ENCODE measurements around the gene HOXC5. TPM values are rescaled to one million over a fixed set of nuclear protein-coding genes. Genes with fewer than 3 reads are reported as not detected.

Gene HOXC5
- total RNA-seq, 2 donors from 2014 or later = not detected

GRCh38 chr12:54007538-54008259, 25.2 kb upstream of the HOXC5 start:
- Mint-ChIP-seq H3K27me3 (peaks cover 60 to 84% of the 10 kb centered on the region in 2 donors), H3K36me3 (no peaks in the 10 kb centered on the region)

GRCh38 chr12:54008260-54008552, 24.6 kb upstream of the HOXC5 start:
- Mint-ChIP-seq H3K9me3 (no peaks in the 10 kb centered on the region), H3K27me3 (peaks cover 58 to 84% of the 10 kb centered on the region in 2 donors), H3K4me1 (ENCODE audit: low read depth in 2 of 2) (peaks cover 22 to 23% of the 10 kb centered on the region in 2 donors), H3K27ac (no peak overlapping the region), H3K36me3 (no peaks in the 10 kb centered on the region), H3K4me3 (no peak overlapping the region)
- no peak for ATAC-seq
- no peak for DNase-seq (ENCODE audit: low spot score)

More at GRCh38 chr12:54007538-54008259, 25.2 kb upstream of the HOXC5 start:
- no peak for DNase-seq (ENCODE audit: low spot score)
- Mint-ChIP-seq H3K27ac (no peak overlapping the region), H3K9me3 (no peaks in the 10 kb centered on the region), H3K4me3 (no peak overlapping the region), H3K4me1 (ENCODE audit: low read depth in 2 of 2) (peaks cover 22 to 23% of the 10 kb centered on the region in 2 donors)
- ATAC-seq = no peak

GRCh38 chr12:54009171-54010052, 23.4 kb upstream of the HOXC5 start:
- peaks cover 20 to 22% of the 10 kb centered on the region in 2 donors for H3K4me1 Mint-ChIP-seq (ENCODE audit: low read depth in 2 of 2)
- peak overlapping the region; percentile 74 for H3K4me3 Mint-ChIP-seq
- H3K27me3 Mint-ChIP-seq = peaks cover 58 to 83% of the 10 kb centered on the region in 2 donors
- H3K36me3 Mint-ChIP-seq = no peaks in the 10 kb centered on the region
- H3K27ac Mint-ChIP-seq = no peak overlapping the region
- no peak for DNase-seq (ENCODE audit: low spot score)
- ATAC-seq = no peak
- H3K9me3 Mint-ChIP-seq = no peaks in the 10 kb centered on the region

- Mint-ChIP-seq H3K9me3 (no peaks in the 10 kb centered on the region), H3K4me3 (no peak overlapping the region)
- no peak for ATAC-seq
These were observed 22.5 kb upstream of the HOXC5 start for GRCh38 chr12:54010053-54010971.

GRCh38 chr12:54010972-54011664, 21.7 kb upstream of the HOXC5 start:
- Mint-ChIP-seq H3K27ac (no peak overlapping the region), H3K36me3 (no peaks in the 10 kb centered on the region), H3K27me3 (peaks cover 61 to 78% of the 10 kb centered on the region in 2 donors), H3K4me1 (ENCODE audit: low read depth in 2 of 2) (peaks cover 14 to 15% of the 10 kb centered on the region in 2 donors), H3K4me3 (peak overlapping the region; percentile 28), H3K9me3 (no peaks in the 10 kb centered on the region)
- no peak for ATAC-seq
- no peak for DNase-seq (ENCODE audit: low spot score)

More at GRCh38 chr12:54010053-54010971, 22.5 kb upstream of the HOXC5 start:
- no peak for DNase-seq (ENCODE audit: low spot score)
- H3K36me3 Mint-ChIP-seq = no peaks in the 10 kb centered on the region
- H3K4me1 Mint-ChIP-seq (ENCODE audit: low read depth in 2 of 2) = peaks cover 22 to 24% of the 10 kb centered on the region in 2 donors
- H3K27me3 Mint-ChIP-seq = peaks cover 64 to 82% of the 10 kb centered on the region in 2 donors
- no peak overlapping the region for H3K27ac Mint-ChIP-seq

- H3K27me3 Mint-ChIP-seq = peaks cover 54 to 72% of the 10 kb centered on the region in 2 donors
- DNase-seq (ENCODE audit: low spot score) (no peak), ATAC-seq (no peak)
- H3K4me1 Mint-ChIP-seq (ENCODE audit: low read depth in 2 of 2) = peaks cover 10 to 11% of the 10 kb centered on the region in 2 donors
- H3K27ac Mint-ChIP-seq = no peak overlapping the region
- H3K4me3 Mint-ChIP-seq = no peak overlapping the region
- H3K9me3 Mint-ChIP-seq = no peaks in the 10 kb centered on the region
- H3K36me3 Mint-ChIP-seq = no peaks in the 10 kb centered on the region
These were observed 21.0 kb upstream of the HOXC5 start for GRCh38 chr12:54011665-54012532.

GRCh38 chr12:54012631-54013409, 20.0 kb upstream of the HOXC5 start:
- no peak for ATAC-seq
- no peaks in the 10 kb centered on the region for H3K36me3 Mint-ChIP-seq
- H3K9me3 Mint-ChIP-seq = no peaks in the 10 kb centered on the region
- H3K4me3 Mint-ChIP-seq = no peak overlapping the region
- DNase-seq (ENCODE audit: low spot score) = no peak
- peaks cover 18 to 19% of the 10 kb centered on the region in 2 donors for H3K4me1 Mint-ChIP-seq (ENCODE audit: low read depth in 2 of 2)
- peaks cover 55 to 66% of the 10 kb centered on the region in 2 donors for H3K27me3 Mint-ChIP-seq
- H3K27ac Mint-ChIP-seq = no peak overlapping the region

- DNase-seq (ENCODE audit: low spot score) (no peak), ATAC-seq (no peak)
- H3K27me3 Mint-ChIP-seq = peaks cover 47 to 60% of the 10 kb centered on the region in 2 donors
- H3K36me3 Mint-ChIP-seq = no peaks in the 10 kb centered on the region
- H3K9me3 Mint-ChIP-seq = no peaks in the 10 kb centered on the region
- peaks cover 21 to 24% of the 10 kb centered on the region in 2 donors for H3K4me1 Mint-ChIP-seq (ENCODE audit: low read depth in 2 of 2)
- no peak overlapping the region for H3K27ac Mint-ChIP-seq
- H3K4me3 Mint-ChIP-seq = peak overlapping the region; percentile 41
These were observed 18.4 kb upstream of the HOXC5 start for GRCh38 chr12:54014377-54015017.

- peaks cover 51 to 52% of the 10 kb centered on the region in 2 donors for H3K27me3 Mint-ChIP-seq
- no peak for ATAC-seq
- peaks cover 25 to 30% of the 10 kb centered on the region in 2 donors for H3K4me1 Mint-ChIP-seq (ENCODE audit: low read depth in 2 of 2)
- H3K9me3 Mint-ChIP-seq = no peaks in the 10 kb centered on the region
- DNase-seq (ENCODE audit: low spot score) = no peak
- peak overlapping the region; percentile 41 for H3K4me3 Mint-ChIP-seq
- no peaks in the 10 kb centered on the region for H3K36me3 Mint-ChIP-seq
- no peak overlapping the region for H3K27ac Mint-ChIP-seq
These were observed 17.6 kb upstream of the HOXC5 start for GRCh38 chr12:54015018-54015931.

GRCh38 chr12:54016051-54016450, 16.8 kb upstream of the HOXC5 start:
- H3K4me3 Mint-ChIP-seq = no peak overlapping the region
- ATAC-seq (no peak), DNase-seq (ENCODE audit: low spot score) (no peak)
- H3K36me3 Mint-ChIP-seq = no peaks in the 10 kb centered on the region
- no peak overlapping the region for H3K27ac Mint-ChIP-seq
- H3K9me3 Mint-ChIP-seq = no peaks in the 10 kb centered on the region
- H3K27me3 Mint-ChIP-seq = peaks cover 44 to 48% of the 10 kb centered on the region in 2 donors
- H3K4me1 Mint-ChIP-seq (ENCODE audit: low read depth in 2 of 2) = peaks cover 23 to 27% of the 10 kb centered on the region in 2 donors
